Epidermal melanocyte (primary cell): ENCODE data around the gene SBF2.
"Not testable (repeated sequence)": the region's sequence is repeated elsewhere in the genome, so short reads cannot be mapped to it uniquely, and the experiment has no call there.

Source experiments
- DNase-seq: peaks from one replicate; pipeline ENCODE4 v3.0.0; 2011; ENCODE audit warnings: low spot score; ENCODE audit not compliant: insufficient read length

SBF2 gene

DNA sequence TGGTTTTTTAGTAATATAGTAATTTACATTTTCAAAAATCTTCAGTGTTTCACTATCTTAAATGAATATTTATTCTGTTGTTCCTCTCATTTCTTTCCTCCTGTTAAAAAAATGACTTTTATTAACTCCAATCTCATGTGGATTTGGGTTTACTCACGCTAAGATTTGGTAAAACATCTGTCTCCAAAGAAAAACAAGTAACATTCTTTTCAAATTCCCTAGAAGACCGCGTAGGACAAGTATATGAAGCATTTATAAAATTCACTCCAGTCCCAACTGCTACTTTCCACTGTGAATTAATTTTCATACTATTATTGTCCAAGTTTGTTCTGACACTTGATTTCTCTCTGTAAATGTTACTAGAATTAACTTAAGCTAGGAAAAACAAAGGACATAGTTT is 26.2 kb downstream of the SBF2 start:
- no peak for DNase-seq

DNA sequence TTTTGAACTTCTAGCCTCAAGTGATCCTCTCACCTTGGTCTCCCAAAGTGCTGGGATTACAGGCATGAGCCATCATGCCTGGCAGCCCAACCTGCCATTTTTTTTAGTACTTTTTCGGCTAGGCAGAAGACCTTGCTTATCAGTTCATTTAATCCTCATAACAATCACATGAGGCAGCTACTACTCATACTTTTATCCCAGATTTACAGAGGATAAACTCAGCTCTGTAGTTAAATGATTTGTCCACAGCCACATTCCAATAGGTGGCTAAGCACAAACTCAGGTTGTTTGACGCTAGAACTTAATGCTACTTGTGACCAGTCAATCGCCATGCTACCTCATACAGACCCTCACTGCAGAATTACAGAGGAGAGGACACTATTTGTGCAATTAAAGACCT is 28.1 kb downstream of the SBF2 start:
- no peak for DNase-seq

DNA sequence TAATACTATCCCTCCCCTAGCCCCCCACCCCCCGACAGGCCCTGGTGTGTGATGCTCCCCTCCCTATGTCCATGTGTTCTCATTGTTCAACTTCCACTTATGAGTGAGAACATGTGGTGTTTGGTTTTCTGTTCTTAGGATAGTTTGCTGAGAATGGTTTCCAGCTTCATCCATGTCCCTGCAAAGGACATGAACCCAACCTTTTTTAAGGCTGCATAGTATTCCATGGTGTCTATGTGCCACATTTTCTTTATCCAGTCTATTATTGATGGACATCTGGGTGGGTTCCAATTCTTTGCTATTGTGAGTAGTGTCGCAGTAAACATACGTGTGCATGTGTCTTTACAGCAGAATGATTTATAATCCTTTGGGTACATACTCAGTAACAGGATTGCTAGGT is 29.3 kb downstream of the SBF2 start:
- not testable (repeated sequence) for DNase-seq

DNA sequence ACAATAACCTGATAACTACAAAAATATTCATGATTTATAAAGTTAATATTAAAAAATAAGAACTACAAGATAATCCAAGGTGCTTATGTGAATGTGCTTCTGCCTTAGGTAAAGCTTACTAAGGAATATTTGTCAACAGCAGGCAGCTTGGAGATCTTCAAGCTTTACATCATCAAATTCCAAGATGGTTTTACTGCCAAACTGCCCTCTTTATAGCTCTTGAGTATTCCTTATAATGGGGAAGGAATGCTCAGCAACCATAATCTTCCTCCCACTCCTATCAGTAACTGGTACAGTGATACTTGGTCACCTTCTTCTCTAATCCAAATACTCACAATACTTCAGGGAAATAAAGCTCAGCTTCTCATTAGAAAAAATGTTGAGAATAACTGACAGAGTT is 30.1 kb downstream of the SBF2 start:
- no peak for DNase-seq

DNA sequence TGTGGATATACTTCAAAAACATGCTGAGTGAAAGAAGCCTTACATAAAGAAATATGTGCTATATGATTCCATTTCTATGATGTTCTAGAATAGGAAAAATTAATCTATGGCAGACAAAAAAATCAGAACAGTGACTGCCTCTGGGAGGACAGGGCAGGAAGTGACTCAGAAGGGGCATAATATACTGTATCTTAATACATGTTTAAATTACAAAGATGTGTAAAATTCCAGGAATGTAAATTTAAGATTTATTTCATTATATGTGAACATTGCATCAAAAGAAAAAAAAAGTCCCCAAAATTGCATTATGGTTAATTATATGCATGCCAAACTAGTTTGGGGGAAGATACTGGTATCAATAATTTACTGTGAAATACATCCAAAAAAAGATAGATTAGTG is 32.2 kb downstream of the SBF2 start:
- no peak for DNase-seq

DNA sequence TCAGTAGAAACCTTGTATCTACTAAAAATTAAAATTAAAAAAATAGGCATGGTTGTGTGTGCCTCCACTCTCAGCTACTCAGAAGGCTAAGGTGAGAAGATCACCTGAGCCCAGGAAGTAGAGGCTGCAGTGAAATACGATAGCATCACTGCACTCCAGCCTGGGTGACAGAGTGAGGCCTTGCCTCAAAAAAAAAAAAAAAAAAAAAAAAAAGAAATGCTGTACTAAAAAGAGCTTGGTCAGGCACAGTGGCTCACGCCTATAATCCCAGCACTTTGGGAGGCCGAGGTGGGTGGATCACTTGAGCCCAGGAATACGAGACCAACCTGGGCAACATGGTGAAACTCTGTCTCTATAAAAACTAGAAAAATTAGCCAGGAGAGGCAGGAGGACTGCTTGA is 36.5 kb downstream of the SBF2 start:
- no peak for DNase-seq

DNA sequence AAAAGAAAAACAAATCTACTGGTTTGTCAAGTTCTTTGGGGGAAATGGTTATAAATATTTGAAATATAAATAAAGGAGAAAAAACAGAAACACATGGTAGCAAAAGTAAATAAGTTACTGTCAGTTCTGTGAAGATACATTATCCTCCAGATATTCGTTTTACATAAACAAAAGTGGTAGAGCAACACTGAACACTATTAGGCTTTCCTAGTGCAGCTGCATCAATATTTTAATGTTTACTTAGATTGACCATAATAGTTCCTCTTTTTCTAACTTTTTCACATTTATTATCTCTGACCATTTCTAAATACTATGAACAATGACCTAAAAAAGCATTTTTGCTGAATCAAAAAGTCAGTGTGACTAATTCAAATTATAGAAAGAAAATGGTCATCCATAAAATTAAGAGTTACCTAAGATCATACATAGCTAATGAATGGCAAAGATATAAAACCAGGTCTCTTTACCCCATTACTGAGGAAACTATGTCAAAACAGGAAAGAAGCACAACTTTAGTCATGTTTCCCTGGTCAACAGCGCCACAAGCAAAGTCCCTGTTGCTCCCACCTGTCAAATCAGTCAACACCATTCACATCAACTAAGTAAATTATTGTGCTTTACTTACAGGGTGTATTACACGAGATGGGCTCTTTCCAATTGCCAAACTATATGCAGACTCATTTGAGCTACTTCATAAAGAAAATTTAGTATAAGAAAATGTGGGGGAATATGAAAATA is 38.5 kb downstream of the SBF2 start:
- no peak for DNase-seq

DNA sequence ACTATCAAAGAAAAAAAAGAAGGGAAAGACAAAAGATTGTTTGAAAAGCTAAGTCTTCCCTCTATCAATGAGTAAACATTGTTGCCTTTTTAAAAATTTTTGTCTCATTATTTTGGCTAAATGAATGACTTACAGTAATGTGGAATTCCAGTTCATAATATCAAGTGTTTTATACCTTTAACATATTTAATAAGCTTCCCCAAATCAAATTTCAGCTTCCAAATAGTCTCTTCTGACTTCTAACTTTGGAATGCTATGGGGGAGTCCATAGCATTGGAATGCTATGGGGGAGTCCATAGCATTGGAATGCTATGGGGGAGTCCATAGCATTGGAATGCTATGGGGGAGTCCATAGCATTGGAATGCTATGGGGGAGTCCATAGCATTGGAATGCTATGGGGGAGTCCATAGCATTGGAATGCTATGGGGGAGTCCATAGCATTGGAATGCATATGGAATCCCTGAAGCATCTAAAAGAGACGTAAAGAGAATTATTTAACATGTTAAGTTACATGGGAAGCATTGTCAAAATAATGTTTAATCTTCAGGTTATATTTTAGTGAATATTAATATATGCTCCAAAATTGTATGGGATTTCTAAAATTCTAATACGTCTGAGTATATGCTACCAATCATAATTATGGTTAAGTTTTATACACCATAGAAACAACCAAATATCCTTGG is 44.4 kb downstream of the SBF2 start:
- not testable (repeated sequence) for DNase-seq

DNA sequence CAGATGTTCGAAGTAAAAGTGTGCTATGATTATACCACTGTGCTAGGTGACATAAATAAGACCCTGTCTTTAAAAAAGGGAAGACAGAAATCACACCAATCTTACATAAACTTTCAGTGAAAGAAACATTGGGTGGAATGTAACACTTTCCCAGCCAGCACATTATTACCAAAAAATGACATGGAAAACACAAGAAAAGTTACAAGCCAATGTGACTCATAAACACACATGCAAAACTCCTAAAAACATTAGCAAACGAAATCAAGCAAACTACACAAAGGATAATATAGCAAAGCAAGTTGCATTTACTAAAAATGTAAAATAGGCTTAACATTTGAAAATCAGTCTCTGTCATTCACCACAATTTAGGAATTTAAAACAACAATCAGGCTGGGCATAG is 47.0 kb downstream of the SBF2 start:
- no peak for DNase-seq

DNA sequence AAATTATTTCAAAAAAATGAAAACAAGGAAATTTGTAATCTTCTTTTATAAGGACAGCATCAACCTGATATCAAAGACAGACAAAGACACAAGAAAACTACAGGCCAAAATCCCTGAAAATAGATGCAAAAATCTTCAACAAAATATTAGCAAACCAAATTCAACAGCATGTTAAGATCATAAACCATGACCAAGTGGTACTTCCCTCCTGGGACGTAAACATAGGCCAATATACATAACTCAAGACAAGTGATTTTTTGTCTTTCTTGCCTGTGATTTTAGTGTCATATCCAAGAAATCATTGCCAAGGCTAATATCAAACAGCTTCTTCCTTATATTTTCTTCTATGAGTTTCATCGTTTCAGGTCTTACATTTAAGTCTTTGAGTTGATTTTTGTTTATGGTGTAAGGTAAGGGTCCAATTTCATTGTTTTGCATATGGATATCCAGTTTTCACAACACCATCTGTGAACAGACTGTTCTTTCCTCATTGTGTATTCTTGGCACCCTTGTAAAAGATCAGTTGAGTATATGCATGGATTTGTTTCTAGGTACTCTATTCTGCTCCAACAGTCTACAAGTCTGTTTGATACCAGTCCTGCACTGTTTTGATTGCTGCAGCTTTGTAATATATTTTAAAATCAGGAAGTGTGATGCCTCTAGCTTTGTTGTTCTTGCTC is 50.0 kb downstream of the SBF2 start:
- DNase-seq = no peak

DNA sequence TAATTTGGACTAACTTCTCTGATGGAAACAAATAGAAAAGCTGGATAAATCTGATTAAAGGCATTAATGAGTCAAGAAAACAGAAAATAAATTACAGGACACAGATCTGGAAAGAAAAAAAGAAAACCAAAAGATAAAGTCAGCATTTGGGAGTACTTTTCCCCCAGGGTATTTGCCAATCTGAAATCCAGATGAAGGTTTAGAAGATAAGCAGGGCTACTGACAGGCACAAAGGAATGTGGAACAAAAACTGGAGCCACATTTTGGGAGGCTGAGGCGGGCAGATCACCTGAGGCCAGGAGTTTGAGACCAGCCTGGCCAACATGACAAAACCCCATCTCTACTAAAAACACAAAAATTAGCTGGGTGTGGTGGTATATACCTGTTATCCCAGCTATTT is 57.2 kb downstream of the SBF2 start:
- no peak for DNase-seq

DNA sequence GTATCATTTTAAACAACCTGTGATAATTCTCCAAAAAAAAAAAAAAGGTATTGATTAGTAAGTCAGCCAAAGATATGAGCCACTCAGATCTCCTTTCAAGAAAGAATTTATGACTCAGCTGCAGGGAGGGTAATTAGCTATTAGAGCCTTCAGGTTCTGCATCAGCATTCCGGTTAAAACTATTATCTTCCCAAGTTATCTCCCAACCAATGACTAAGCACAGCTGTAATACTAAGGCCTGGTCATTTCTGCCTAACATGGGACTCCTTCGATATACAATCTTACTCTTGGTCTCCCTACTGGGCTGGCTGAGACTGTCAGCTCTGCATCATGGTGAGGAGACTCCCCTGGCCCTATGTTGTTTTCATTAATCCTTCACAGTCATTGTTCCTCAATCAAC is 60.4 kb downstream of the SBF2 start:
- no peak for DNase-seq

DNA sequence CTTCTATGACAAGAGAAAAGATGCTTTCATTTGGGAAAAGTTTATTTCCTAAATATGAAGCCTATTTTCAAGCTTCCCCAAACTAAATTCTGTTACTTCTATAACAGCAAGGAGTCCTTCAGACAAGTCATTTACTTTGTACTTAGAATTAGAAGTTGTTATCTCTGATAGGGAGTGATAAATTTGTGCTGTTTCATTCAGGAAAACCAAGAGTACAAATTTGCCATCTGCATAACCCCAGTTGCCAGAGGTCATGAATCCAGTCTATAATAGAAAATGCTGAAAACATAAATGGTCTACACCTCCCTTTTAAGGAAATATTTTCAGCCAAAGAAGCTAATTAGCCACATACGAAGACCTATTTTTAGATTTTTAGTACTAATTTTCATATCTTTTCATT is 61.3 kb downstream of the SBF2 start:
- DNase-seq = no peak

DNA sequence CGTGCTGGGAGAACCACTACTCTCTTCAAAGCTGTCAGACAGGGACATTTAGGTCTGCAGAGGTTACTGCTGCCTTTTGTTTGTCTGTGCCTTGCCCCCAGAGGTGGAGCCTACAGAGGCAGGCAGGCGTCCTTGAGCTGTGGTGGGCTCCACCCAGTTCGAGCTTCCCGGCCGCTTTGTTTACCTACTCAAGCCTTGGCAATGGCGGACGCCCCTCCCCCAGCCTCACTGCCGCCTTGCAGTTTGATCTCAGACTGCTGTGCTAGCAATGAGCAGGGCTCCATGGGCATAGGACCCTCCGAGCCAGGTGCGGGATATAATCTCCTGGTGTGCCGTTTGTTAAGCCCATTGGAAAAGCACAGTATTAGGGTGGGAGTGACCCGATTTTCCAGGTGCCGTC is 62.2 kb downstream of the SBF2 start:
- not testable (repeated sequence) for DNase-seq

DNA sequence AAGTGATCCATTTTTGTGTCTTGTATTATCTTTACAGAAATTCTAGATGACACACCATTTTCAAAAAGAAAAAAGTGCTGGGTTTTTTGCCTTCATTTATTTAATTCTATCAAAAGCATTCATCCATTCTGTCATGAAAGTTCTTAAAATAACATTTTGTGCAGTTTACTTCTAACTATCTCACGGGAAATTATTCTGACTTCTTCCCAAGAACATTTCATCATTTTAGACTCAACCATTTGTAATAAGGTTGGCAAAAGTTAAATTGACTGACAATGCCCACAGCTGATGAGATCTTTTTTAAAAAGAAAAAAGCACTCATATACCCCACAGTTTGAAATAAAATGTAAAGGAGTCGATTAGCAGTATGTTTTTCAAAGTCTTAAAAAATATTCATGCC is 68.5 kb downstream of the SBF2 start:
- no peak for DNase-seq

DNA sequence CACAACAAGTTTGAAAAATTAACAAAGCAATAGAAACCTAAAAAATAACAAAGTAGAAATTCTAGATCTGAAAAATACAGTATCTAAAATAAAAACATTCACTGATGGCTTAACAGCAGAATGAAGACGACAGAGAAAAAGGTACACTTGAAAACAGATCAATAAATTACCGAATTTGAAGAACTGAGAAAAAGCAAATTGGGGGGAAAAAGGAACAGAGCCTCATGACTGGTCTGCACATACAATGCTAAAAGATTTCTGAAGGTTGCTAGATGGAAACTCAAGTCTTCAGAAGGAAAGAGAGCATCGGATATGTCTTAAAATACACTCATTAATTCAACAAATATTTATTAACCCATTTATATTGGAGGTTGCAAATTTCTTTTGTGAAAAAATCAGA is 71.6 kb downstream of the SBF2 start:
- no peak for DNase-seq

DNA sequence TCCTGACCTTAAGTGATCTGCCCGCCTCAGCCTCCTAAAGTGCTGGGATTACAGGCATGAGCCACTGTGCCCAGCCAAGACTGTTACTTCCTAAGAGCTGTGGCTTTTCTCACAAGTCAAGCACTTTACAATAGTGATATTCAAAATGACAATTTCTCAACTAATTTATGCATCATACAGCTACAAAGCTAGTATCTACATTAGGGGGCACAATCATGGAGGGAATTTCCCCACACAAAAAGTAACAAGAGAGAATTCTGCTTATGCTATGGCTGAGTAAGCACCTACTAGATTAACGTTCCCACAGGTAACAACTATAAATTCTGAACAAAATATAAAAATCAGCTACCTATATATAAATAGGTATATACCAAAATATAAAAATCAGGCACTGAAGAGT is 72.7 kb downstream of the SBF2 start:
- no peak for DNase-seq

DNA sequence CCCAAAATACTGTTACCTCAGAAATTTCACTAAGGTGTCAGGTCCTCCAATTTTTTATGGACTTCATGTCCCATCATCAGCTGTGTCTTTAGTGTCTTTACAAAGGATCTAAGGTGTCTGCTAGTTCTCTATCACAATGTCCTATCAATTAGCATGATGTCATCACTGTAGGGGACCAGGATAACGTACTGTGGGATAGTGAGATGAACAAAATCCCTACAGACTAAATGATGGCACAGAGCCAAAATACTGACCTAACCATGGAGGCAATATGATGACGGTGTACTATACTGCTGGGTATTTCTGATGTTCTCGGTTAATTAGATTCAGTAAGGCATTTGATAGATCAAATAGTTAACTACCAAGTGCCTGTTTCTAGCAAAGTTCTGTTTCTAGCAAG is 82.5 kb downstream of the SBF2 start:
- DNase-seq = no peak

DNA sequence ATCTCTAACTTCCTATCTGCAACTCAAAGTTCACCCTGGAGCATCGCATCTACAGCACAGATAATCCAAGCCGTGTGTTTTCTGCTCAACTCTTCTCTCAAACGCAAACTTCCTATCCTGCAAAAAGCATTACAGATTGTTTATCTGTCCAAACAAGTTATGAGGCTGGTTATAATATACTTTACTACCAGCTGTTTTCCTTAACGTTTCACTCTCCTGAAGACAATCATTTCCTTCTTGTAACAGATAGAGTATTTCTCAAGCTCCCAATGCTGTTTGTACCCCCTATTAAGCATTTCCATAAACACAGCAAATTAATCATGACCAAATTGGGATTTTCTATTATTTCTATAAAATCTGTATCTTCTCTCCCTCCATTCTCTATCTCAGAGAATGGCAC is 84.7 kb downstream of the SBF2 start:
- no peak for DNase-seq

DNA sequence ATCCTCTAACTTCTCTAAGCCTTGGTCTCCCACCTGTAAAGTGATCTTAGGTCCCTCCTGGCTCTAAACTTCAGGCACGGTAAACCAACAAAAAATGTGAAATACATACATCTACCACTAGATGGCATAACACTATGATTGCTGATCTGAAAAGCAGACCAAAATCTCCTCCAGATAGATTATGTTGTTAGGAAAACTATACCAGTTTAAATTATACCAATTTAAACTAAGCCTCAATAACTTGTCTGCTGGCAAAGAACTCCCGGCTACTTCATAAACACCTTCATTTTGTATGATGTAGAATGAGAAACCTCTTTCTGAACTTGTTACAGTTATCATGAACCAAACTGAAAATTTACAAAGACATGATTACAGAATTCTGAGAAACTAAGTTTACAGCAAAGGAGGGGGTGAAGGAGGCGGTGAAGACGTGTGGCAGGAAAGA is 85.9 kb downstream of the SBF2 start:
- no peak for DNase-seq

DNA sequence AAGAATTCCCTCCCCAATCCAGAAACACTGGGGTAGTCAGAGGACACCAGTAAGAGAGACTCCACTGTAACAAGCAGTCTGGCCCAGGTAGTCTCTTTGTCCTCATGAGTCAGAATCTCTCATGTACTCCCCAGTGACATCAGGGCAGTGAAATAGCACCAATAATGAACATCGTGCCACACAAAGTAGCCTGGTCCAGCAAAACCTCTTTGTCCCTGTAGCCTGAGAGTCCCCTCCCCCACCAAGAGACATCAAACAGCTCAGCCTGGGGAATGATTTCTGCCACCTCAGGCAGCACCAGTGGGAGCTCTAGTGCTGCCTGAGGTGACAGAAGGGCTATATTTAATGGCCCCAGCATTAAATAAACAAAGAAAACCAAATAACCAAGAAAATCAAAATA is 88.1 kb downstream of the SBF2 start:
- DNase-seq = no peak

DNA sequence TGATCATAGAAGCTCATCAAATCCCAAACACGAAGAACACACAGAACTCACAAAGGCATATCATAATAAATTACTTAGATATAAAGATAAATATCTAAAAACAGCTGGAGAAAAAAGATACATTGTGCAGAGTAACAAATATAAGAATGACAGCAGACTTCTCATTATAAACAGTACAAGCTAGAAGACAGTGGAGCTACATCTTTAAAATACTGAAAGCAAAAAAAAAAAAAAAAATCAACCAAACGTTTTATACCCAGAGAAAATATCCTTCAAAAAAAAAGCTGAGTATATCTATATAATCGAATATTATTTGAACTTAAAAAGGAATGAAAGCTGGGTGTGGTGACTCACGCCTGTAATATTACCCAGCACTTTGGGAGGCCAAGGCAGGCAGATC is 90.0 kb downstream of the SBF2 start:
- DNase-seq = no peak

DNA sequence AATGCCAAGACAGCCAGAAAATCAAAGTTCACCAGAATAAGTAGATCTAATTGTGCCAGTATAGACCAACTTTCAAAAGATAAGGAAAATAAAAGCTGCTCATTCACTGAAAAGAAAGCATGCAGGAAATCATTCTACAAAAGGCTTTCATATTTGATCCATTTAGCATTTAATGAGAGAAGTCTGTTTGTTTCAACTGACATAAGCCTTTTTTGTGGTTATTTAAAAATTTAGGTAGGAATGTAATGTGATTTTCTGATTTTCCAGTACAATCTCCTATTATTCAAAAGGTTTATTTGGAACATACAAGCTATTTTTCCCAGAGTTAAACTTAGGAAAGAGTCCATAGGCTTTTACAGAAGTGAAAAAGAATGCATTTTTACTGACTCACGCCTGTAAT is 92.7 kb downstream of the SBF2 start:
- DNase-seq = no peak
